Smooth muscle cell (in vitro differentiated cells): ENCODE data around the gene CACNA2D4. TPM values are rescaled to one million over a fixed set of nuclear protein-coding genes. Genes with fewer than 3 reads are reported as not detected.

ENCODE experiments used
- DNase-seq: peaks from one replicate; lab custom pipeline; 2025; ENCODE audit not compliant: unreplicated experiment; lab: John Stamatoyannopoulos, UW
- H2AFZ ChIP-seq: fragments of 200-600 bp; sonication (generic); 2 replicates; pipeline ENCODE4 v1.6.0; 2016; ENCODE audit warnings: antibody characterized with exemption, low read depth, mild to moderate bottlenecking
- H3F3A ChIP-seq: fragments of 200-600 bp; sonication (generic); 2 replicates; pipeline ENCODE4 v1.6.0; 2017; ENCODE audit warnings: antibody characterized with exemption, low read depth
- H3K27ac ChIP-seq: fragments of 200-600 bp; sonication (generic); 2 replicates; pipeline ENCODE4 v1.5.1; 2016; ENCODE audit warnings: low read depth, mild to moderate bottlenecking
- H3K27me3 ChIP-seq: fragments of 200-600 bp; sonication (generic); 2 replicates; pipeline ENCODE4 v1.6.1; 2016; ENCODE audit warnings: low read depth, mild to moderate bottlenecking
- H3K36me3 ChIP-seq: fragments of 200-600 bp; sonication (generic); 2 replicates; pipeline ENCODE4 v1.5.1; 2016; ENCODE audit warnings: low read depth
- H3K4me1 ChIP-seq: fragments of 200-600 bp; sonication (generic); 2 replicates; pipeline ENCODE4 v1.5.1; 2016; ENCODE audit warnings: low read depth
- H3K4me2 ChIP-seq: fragments of 200-600 bp; sonication (generic); 2 replicates; pipeline ENCODE4 v1.6.0; 2016; ENCODE audit warnings: mild to moderate bottlenecking
- H3K4me3 ChIP-seq: fragments of 200-600 bp; sonication (generic); 2 replicates; pipeline ENCODE4 v1.5.1; 2016; ENCODE audit warnings: mild to moderate bottlenecking
- H3K79me2 ChIP-seq: fragments of 200-600 bp; sonication (generic); 2 replicates; pipeline ENCODE4 v1.6.0; 2016; ENCODE audit warnings: low read depth, mild to moderate bottlenecking
- H3K9ac ChIP-seq: fragments of 200-600 bp; sonication (generic); 2 replicates; pipeline ENCODE4 v1.6.0; 2016; ENCODE audit warnings: low read depth
- H3K9me3 ChIP-seq: fragments of 200-600 bp; sonication (generic); replicated peaks from 2 replicates; pipeline ENCODE4 v1.5.1; 2016; ENCODE audit warnings: low read depth
- H4K20me1 ChIP-seq: fragments of 200-600 bp; sonication (generic); 2 replicates; pipeline ENCODE4 v1.6.0; 2016; ENCODE audit warnings: low read depth
- CTCF ChIP-seq: fragments of 200-600 bp; sonication (generic); IDR thresholded peaks from 2 replicates; pipeline ENCODE4 v1.5.1; 2017; ENCODE audit warnings: borderline replicate concordance, mild to moderate bottlenecking, antibody characterized with exemption; ENCODE audit not compliant: insufficient read depth, poor library complexity, severe bottlenecking
- WGBS: methylation state at CpG from one replicate; pipeline ENCODE4 v1.1.7; 2016; ENCODE audit warnings: low lambda C conversion rate; 5-methylcytosine and 5-hydroxymethylcytosine counted together
- polyA plus RNA-seq: library from polyadenylated mRNA; unstranded; fragments of >200 nt; fragmentation: Nextera tagmentation; extraction: Ambion mirVana; gene quantifications from 2 replicates; pipeline ENCODE4 v1.2.1, GENCODE V29; 2016
- total RNA-seq: library from RNA; depleted of rRNA; stranded (reverse); fragments of >200 nt; gene quantifications from 2 replicates; pipeline ENCODE4 v1.2.3, GENCODE V29; 2014

The CACNA2D4 gene
- total and polyA plus RNA-seq, 2 experiments from 2014 or later = 0.98 TPM; not detected in 1

- no peak for DNase-seq
- H2AFZ ChIP-seq = no peak overlapping the region
- no peaks in the 10 kb centered on the region for H3K9me3 ChIP-seq
- H3K4me1 ChIP-seq = peaks cover 6% of the 10 kb centered on the region
- H3K4me3 ChIP-seq = no peak overlapping the region
- no peaks in the 10 kb centered on the region for H3K36me3 ChIP-seq
- H3F3A ChIP-seq = no peaks in the 10 kb centered on the region
- no peak overlapping the region for H3K4me2 ChIP-seq
- 76% methylated on average over 14 of the region's 15 CpGs for whole genome bisulfite sequencing
- H3K9ac ChIP-seq = no peak overlapping the region
- no peak for TF ChIP-seq CTCF
- H4K20me1 ChIP-seq = no peaks in the 10 kb centered on the region
- H3K27ac ChIP-seq = no peak overlapping the region
- H3K79me2 ChIP-seq = no peaks in the 10 kb centered on the region
- peaks cover 25% of the 10 kb centered on the region for H3K27me3 ChIP-seq
Observed at GRCh38 chr12:1826401-1826800, 92.1 kb downstream of the CACNA2D4 start.

GRCh38 chr12:1825382-1826102 is 92.9 kb downstream of the CACNA2D4 start:
- H2AFZ ChIP-seq = no peak overlapping the region
- no peaks in the 10 kb centered on the region for H3K36me3 ChIP-seq
- no peak for DNase-seq
- H3K9me3 ChIP-seq = no peaks in the 10 kb centered on the region
- H4K20me1 ChIP-seq = no peaks in the 10 kb centered on the region
- no peak overlapping the region for H3K27ac ChIP-seq
- no peak overlapping the region for H3K9ac ChIP-seq
- no peaks in the 10 kb centered on the region for H3F3A ChIP-seq
- H3K4me2 ChIP-seq = no peak overlapping the region
- WGBS = 89% methylated on average over 14 of the region's 14 CpGs
- peaks cover 31% of the 10 kb centered on the region for H3K27me3 ChIP-seq
- no peak overlapping the region for H3K4me3 ChIP-seq
- H3K4me1 ChIP-seq = peaks cover 8% of the 10 kb centered on the region
- TF ChIP-seq CTCF = no peak
- no peaks in the 10 kb centered on the region for H3K79me2 ChIP-seq

- DNase-seq = no peak
- 89% methylated on average over 10 of the region's 10 CpGs for WGBS
- H3K4me3 ChIP-seq = no peak overlapping the region
- H2AFZ ChIP-seq = no peak overlapping the region
- no peaks in the 10 kb centered on the region for H3K9me3 ChIP-seq
- TF ChIP-seq CTCF = no peak
- no peaks in the 10 kb centered on the region for H3F3A ChIP-seq
- no peak overlapping the region for H3K27ac ChIP-seq
- no peak overlapping the region for H3K9ac ChIP-seq
- no peaks in the 10 kb centered on the region for H4K20me1 ChIP-seq
- H3K36me3 ChIP-seq = no peaks in the 10 kb centered on the region
- peaks cover 48% of the 10 kb centered on the region for H3K27me3 ChIP-seq
- peaks cover 13% of the 10 kb centered on the region for H3K4me1 ChIP-seq
- no peaks in the 10 kb centered on the region for H3K79me2 ChIP-seq
- no peak overlapping the region for H3K4me2 ChIP-seq
Observed at GRCh38 chr12:1823237-1823636, 95.2 kb downstream of the CACNA2D4 start.

GRCh38 chr12:1822699-1823098 is 95.8 kb downstream of the CACNA2D4 start:
- DNase-seq = no peak
- Histone ChIP-seq H3K36me3 (no peaks in the 10 kb centered on the region), H3K4me1 (peaks cover 13% of the 10 kb centered on the region), H4K20me1 (no peaks in the 10 kb centered on the region), H3K9ac (no peak overlapping the region), H3K9me3 (no peaks in the 10 kb centered on the region), H3K27ac (no peak overlapping the region), H3K4me3 (no peak overlapping the region), H2AFZ (no peak overlapping the region), H3K4me2 (no peak overlapping the region), H3K27me3 (peaks cover 48% of the 10 kb centered on the region), H3F3A (no peaks in the 10 kb centered on the region), H3K79me2 (no peaks in the 10 kb centered on the region)
- 82% methylated on average over 11 of the region's 11 CpGs for WGBS
- no peak for TF ChIP-seq CTCF
